Measurements from ENCODE around the gene COL21A1.

DNA sequence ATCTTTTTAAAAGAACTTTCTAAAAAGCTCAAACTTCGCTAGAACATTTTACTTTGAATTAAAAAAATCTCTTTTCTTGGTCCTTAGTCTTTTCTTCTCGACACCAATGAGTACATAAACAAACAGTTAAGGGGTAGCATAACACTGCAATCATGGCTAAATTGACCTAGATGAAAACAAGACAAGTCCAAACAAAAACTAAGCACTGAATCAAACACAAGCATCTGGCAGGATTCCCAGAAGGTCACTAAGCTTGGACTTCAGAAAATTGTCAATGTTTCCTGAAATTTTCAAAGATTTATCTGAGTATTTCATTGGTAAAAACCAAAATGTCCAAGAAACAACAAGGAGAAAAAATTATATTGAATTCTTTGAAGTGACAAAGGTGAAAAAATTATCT lies 5.0 kb downstream of the COL21A1 start:
- TF ChIP-seq POLR2A (IDR thresholded peaks at IDR 0.05) = no peak
- TF ChIP-seq POLR2AphosphoS5 (IDR thresholded peaks at IDR 0.05) = no peak
